Activated T-cell treated with anti-CD3 and anti-CD28 coated beads, Interleukin-2, amount 50 U/mL, for 48 hours (primary cell): ENCODE results near the gene PKHD1.

Experiments used
- DNase-seq, 2 experiments: peaks; one replicate each; pipeline ENCODE4 v3.0.0-alpha.2; 2020

The PKHD1 gene, protein sequence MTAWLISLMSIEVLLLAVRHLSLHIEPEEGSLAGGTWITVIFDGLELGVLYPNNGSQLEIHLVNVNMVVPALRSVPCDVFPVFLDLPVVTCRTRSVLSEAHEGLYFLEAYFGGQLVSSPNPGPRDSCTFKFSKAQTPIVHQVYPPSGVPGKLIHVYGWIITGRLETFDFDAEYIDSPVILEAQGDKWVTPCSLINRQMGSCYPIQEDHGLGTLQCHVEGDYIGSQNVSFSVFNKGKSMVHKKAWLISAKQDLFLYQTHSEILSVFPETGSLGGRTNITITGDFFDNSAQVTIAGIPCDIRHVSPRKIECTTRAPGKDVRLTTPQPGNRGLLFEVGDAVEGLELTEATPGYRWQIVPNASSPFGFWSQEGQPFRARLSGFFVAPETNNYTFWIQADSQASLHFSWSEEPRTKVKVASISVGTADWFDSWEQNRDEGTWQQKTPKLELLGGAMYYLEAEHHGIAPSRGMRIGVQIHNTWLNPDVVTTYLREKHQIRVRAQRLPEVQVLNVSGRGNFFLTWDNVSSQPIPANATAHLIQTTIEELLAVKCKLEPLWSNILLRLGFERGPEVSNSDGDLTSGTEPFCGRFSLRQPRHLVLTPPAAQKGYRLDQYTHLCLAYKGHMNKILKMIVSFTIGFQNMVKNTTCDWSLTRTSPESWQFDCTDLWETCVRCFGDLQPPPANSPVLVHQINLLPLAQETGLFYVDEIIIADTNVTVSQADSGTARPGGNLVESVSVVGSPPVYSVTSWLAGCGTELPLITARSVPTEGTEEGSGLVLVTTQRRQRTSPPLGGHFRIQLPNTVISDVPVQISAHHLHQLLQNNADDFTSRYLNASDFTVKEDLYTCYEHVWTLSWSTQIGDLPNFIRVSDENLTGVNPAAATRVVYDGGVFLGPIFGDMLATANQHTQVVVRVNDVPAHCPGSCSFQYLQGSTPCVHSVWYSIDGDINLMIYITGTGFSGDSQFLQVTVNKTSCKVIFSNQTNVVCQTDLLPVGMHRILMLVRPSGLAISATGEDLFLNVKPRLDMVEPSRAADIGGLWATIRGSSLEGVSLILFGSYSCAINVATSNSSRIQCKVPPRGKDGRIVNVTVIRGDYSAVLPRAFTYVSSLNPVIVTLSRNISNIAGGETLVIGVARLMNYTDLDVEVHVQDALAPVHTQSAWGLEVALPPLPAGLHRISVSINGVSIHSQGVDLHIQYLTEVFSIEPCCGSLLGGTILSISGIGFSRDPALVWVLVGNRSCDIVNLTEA (N-terminal part only)

DNA sequence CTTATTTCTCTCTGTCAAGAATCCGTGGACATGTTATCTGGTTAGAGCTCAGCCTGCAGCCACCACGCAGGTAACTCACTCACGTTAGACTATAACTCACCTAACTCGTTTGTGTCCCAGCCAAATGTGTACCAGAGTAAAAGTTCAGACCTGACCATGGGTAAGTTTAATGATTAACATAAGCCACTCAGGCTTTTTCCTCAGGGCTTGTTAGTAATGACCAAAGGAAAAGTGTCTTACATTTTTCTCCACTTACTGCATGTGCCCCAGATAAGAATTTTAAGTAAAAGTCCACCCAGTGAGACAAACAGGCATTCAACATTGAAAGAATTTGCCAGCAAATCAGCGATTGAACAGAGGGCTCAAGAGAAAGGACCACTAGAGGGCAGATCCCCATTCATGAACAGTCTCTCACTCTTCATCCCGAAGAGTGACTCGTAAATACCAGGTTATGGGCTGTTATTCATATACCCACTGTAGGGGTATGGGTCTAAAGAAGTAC lies at the start of gene PKHD1:
Gene PKHD1 (minus strand): TSS at position 116 of the 502 bp plus-strand sequence. CDS start 2,680 bp downstream, outside the sequence.
- DNase-seq, result no peak

DNA sequence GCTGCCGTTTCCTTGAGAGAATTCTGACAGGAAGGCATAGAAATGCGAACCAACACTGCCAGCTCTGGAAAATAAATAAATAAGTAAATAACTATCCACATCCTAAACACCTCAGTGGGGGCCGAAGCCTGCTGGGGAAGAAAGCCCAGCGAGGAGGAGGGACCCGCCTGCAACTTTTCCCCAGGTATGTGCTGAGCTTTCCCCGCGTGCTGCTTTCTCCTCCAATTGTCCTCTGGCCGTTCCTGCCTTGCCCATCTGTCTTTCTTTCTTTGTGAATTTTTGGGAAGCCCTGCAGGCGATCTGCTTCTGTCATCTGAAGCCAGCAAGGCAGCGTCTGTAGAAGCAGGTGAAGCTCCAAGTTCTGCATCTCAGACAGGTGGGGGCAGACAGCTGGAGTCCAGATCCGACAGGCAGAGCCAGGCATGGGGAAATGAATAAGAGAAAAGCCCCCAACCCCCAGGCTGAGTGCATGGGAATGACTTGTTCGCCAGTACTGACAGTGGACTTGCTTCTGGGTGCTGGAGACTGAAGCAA lies 49.6 kb upstream of the PKHD1 start:
- no peak for DNase-seq

DNA sequence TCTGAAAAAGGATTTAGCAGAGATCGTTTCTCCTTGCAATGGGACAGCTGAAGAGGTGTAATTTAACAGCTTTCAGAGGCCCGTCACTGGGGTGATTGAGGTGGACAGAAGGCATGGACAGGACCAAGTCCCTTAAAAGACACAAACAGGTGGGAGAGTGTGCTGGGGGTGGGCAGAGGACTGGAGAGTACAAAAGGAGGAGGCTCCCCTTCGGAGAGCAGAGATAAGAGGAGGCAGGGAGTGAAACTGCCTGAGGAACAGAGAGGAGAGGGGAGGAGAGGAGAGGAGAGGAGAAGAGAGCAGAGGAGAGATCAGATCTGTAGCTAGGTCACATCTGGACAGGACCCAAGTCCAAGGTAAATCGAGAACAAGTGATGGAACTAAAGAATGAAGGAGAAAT lies 48.6 kb upstream of the PKHD1 start:
- no peak for DNase-seq

DNA sequence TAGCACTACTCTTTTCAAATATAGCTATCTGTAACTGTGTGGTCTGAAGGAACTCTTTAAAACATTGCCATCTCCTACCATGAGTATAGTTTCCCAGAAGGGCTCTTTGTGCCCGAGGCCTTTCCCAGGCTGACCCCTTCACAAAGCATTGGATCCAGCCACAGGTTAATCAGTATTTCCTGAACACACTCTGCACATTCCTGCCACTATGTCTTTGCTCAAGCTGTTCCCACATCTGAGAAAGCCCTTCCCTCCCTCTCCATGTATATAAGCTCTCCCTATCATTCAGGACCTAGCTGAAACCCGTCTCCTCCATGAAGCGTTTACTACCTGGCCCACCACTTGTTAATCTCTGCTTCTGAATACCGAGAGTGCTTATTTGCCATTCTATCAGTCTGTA lies 47.8 kb upstream of the PKHD1 start:
- DNase-seq, result no peak

DNA sequence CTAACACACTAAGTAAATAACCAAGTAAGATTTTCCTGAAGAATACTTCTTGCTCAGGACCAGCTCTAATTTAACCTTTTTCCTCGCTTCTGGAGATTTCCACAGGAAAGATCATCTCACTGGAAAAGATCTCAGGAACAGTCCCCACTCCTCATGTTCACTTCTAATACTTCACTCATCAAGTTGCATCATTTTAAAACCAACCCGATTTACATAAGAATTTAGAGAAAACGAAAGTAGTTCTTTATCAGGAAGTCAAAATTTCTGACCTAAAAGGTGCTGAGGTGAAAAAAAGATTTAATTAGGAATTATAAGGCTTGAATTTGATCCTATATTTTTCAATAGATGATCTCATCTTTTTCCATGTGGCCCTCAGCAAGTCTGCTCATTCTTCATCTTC lies 46.6 kb upstream of the PKHD1 start:
- no peak for DNase-seq

DNA sequence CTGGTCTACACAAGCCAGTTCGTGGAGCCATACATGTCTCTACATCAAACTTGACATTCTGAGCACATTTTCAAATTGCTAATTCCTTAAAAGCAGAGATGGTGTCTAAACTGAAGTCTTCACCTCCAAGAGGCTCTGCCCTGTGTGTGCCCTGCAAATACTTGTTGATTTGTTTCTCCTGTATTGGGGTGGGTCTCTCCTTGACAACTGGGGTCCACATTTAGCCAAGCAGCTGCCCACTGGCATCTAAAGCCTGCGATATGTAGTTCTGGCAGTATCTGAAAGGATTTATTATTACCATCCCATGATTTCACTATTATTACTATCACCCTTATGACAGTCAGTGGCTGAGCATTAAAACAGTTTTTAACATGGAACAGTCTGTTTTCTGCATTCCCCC lies 45.9 kb upstream of the PKHD1 start:
- no peak for DNase-seq

DNA sequence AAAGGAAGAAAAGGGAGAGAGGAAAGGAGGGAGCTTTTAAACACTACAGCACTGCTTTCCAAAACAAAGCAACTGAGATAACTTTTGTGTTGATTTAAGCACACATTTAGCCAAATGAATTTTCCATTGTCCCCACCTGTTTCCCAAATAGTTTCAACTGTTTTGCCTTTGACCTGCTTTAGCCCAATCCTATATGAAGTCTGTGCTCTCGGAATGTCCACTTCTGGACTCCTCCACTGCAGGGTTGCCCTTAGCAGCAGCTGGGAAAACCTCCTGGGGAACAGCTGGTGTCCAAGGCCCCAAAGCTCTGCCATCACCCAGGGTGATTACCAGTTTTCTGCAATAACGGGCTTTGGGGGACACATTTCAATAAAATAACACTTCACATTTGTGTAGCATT lies 44.9 kb upstream of the PKHD1 start:
- no peak for DNase-seq

DNA sequence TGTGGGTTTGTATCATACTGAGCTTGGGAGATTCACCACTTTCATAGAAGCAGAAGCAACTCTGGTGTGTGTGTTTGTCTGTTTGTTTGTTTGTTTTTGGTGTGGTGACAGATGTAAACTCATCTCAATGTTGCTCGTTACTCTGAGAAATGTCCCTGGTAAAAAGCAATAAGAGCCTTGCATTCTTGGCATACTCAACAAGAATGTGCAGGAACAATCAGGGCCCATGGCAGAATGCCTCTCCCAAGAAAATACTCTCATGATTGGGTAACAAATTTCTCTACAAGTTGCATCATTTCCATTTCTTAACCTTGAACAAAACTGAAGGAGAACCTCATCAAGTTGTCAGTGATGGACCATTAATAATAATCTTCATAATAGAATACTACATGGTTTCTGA lies 43.0 kb upstream of the PKHD1 start:
- DNase-seq, result no peak

DNA sequence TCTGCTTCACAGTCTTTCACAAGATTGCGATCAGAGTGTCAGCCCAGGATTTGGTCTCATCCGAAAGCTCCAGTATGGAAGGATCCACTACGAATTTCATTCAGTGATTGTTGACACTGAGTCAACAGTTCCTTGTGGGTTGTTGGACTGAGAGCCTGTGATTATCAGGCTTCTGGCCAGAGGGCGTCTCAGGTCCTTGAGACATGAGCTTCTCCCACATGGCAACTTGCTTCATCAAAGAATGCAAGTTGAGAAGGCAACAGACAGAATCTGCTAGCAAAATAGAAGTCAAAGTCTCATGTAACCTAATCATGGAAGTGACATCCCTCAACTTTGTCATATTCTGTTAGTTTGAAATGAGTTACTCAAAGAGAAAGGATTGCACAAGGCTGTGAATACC lies 40.5 kb upstream of the PKHD1 start:
- no peak for DNase-seq

DNA sequence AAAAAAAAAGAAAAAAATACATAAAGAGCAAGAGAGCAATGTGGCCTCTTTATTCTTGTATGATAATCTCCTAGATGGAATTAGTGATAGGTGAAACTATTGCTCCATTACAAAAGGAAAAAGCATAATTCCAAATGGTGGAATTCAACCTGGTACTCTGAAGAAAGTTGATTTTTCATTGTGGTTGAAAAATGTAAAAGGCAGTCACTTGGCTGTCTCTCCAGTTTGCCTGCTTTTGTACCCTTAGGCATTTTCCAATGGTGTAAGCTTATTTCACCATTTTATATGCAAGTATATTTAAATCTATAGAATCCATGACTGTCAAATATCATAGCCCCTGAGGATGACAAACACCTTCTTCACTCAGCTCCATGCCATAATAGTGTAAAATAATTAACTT lies 38.8 kb upstream of the PKHD1 start:
- no peak for DNase-seq

DNA sequence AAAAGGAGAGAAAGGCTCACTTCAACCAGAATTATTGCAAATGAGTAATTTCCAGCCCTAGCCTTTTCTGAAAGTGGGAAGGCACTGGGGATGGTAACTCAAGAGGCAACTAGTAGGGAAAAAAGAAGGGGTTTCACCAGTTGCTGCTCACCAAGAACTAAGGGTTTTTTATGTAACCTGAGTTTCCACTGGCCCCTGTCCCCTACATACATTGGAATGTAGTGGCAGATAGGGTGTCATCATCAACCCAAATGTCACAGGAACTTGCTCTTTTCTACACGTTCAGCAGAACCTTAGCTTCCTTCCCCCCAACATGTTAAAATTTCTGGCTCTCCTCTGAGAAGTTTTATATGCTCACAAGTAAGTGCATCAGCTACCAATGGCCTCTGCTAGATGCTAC lies 38.2 kb upstream of the PKHD1 start:
- DNase-seq, result no peak

DNA sequence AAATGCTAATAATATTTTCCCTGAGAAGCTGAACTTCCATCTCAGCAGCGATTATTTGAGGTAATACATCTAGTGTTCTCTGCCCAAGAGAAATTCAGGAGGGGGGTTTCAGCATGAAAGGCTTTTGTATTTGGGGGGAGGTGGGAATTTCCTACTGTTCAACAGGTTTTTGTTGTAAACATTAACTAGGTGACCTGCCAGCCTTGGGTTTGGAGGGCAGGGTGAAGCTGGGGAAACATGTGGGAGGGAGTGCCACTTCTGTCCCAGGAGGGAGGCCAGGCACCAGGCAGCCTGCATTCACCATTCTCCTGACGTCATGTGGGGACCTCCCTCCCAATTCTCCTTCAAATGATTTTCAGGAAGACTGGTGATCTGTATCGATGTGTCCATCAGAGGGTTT lies 37.7 kb upstream of the PKHD1 start:
- DNase-seq, result no peak

DNA sequence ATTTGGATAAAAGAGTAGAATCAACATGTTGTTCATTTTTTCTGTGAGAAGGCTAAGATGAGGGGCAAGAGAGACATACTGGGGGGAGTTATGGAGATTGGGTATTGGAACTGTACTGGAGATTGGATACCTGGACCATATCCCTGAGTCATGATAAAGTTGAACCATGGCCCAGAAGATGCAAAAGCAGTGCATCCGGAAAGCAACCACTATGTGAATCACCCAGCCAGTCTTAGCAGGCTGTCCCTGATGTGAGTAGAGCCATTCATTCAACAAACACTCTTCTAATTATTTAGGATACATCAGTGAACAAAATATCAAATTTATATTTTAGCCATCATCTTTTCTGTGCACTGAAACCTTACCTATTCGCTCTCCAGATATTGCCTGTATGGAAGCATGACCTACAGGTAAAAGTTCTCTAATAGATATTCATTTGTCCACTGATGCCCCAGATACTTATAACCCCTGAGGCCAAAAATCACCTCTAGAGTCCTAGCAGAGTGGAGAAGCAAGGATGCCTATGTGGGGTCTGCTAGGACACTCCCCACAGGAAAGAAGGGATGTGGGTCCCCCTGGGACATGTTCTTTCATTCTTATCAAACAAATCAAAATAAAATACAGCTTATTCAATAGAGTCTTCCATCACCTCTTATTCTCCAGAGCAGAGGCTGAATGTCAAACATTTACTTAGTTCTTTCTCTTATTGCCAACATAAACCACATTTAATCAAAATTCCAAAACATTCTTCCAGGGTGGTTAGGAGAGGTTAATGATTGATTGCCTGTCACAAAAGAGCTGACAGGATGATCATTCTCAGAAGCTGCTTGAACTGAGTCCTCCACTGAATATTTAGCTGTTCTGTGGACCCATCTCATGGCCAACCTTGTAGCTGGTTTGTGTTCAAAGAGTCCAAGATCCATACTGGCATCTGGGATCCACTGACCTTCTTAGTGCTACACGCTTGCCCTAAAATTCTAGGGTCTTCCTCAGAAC lies 37.0 kb upstream of the PKHD1 start:
- no peak for DNase-seq

DNA sequence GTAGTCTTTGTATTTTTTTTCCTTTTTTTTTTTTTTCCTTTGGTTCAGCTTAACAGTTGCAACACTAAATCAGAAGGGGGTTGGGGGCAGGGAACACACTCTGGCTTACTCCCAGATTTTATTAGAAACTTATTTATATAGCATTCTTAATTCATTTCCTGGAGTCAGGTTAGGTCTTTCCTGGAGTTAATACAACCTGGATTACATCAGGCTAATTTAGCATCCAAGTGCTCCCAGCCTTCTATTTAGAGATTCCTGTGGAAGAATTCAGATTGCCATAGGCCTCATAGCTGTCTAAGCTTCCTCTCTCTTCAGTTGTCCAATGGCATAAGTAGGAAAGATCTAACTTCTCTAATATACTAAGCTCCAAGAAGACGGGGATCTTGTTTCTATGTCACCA lies 35.8 kb upstream of the PKHD1 start:
- DNase-seq, result no peak

DNA sequence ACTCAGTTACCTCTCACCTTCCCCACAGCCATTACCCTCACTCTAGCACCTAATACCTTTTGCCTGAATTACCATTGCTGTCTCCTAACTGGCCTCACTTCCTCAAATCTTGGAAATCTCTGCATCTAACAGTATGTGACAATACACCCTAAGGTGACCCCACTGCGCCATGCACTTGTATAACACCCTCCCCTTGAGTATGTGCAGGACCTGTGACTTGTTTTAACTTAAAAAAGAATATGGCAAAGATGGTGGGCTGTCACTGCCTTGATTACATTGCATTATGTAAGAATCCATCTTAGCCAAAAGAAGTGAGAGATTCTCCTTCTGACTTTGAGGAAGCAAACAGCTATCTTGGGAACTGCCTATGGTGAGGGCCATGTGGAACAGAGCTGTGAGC lies 29.9 kb upstream of the PKHD1 start:
- DNase-seq, result no peak

DNA sequence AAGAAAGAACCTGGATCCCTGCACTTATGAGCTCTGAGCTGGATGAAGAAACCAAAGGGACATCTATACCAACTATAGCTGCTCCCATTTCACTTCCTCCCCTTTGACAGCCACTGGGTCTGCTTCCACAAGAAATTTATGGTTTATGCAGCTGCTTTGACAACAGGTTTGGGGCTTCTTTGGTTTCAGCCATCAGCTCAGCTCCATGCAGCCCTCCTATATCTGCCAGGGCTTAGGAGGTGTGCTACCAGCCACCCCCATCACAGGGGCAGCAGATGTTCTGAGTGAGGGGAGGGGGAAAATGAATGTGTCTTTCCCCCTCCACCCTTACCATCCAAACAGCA lies 29.2 kb upstream of the PKHD1 start:
- no peak for DNase-seq

DNA sequence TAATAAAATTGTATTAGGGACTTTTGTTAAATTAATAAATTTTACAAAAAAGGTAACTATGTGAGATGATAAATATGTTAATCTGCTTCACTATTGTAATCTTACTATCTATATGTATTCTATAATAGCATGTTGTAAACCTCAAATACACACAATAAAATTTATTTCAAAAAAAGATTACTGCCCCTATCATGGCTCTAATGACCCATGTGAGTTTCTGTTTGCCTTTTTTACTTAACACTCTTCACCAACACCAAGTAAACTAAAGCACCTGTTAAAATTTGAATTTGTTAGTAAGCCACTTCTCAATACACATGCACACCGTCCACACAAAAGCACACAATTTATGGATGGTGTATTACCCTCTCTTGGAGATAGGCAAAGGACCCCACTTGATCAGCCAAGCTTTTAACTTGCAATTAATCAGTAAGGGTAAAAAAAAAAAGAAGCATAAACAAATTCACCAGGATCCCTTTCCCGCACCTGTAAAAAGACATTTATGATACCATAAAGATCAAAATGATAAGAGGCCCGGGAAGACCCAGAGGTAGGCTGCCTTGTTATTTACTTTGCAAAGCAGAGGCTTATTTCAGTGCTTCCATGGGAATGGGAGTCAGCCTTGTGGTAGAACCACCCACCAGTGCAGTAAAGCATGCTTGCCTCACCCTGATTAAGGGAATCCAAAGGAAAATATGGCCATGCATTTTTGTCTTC lies 28.6 kb upstream of the PKHD1 start:
- DNase-seq, result no peak

DNA sequence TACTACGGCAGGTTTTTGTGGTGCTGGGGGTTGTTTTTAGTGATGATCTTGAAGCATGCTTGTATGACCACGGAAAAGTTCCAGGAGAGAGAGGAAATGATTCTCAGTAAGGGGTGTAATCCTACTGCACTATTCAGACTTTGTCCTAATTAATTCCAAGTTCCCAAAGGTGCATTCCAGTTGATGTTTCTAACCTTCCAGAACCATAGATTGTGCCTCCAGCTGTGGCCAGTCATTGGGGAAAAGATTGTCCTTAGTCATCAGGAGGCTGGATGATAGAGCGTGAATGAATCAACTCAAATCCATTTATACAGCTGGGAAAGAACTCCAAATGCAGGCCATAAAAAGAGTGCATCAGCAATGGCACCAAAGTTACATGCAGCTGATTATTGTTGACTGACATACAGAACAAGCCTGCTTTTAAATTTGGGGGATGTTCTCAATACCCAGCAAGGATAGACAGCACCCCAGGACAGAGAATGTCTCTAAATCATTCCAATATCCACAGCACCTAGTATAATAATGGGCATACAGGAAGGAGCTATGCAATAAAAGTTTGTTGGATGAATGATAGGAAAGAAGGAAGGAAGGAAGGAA lies 27.8 kb upstream of the PKHD1 start:
- DNase-seq, result no peak

DNA sequence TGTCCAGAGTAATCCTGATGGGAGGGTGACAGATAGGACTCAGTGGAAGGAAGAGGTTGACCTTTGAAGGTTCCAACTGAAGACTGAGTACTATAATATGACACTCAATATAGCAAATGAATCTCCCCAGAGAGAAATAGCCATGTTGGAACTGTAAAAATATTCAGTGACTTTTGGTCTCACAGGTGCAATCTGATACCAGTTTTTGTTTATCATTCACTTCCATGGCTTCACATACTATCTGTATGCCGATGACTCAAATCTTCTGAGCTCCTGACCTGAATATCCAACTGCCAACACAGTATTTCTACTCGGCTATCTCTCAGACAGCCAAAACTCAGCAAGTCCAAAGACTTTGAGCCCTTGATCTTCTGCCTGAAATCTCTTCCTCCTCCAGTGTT lies 21.8 kb upstream of the PKHD1 start:
- DNase-seq, result no peak

DNA sequence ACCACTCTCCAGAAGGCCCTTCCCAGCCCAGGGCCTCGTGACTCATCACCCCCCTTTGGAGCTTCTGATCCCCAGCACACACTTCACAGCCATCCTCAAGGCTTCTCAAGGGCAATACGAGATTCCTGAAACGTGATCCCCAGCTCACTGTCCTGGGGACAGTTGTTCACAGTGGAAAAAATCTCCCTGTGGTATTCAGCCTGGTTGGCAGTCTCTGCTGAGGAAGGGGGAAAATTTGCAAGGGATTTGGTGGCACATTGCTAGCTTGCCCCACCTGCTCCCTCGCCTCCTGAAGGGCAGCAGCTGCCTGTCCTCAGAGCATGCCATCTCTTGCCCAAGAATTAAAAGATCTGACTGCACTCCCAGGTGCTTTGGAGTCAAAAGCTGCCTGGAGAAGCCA lies 20.7 kb upstream of the PKHD1 start:
- no peak for DNase-seq

DNA sequence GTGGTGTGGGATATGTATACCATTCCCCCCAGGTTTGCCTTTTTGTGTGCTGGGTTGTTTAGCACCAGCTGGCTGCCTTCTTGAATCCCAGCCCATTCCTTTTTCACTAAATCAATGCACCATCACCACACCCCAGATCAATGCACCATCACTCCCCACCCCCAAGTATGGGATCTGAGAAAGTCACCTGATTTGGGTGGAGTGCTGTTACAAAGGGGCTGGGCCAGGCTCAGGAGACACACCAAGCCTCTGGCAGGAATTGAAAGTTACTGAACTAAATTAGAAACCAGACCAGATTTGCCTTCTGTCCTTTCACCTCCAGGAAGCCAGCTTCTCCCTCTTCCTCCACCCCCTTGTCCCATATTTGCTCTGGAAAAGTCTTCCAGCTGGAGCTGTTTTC lies 19.6 kb upstream of the PKHD1 start:
- DNase-seq, result no peak
